Mesenchymal stem cell (in vitro differentiated cells and primary cell): ENCODE results near the gene STK33.

Experiments
- DNase-seq: peaks from one replicate; pipeline ENCODE4 v3.0.0-alpha.2; 2013
- H2AFZ ChIP-seq: one replicate; pipeline ENCODE4 v1.6.1; 2013; ENCODE audit warnings: low read depth, mild to moderate bottlenecking, control low read depth, inconsistent platforms, low read length, moderate library complexity
- H2AK5ac ChIP-seq: 2 replicates; pipeline ENCODE4 v1.6.1; 2013; ENCODE audit warnings: low read length, moderate library complexity, mild to moderate bottlenecking, inconsistent platforms; ENCODE audit not compliant: severe bottlenecking
- H2BK120ac ChIP-seq: one replicate; pipeline ENCODE4 v1.6.1; 2013; ENCODE audit warnings: low read depth, mild to moderate bottlenecking, inconsistent platforms, low read length, moderate library complexity
- H2BK12ac ChIP-seq, 2 experiments: one replicate each; pipeline ENCODE4 v1.6.1; 2013; ENCODE audit warnings: inconsistent platforms in 2 of 2, low read length in 2 of 2, mild to moderate bottlenecking in 2 of 2, moderate library complexity in 2 of 2, control low read depth in 1 of 2
- H2BK15ac ChIP-seq: one replicate; pipeline ENCODE4 v1.6.1; 2013; ENCODE audit warnings: mild to moderate bottlenecking, low read depth, inconsistent platforms; ENCODE audit not compliant: poor library complexity, severe bottlenecking
- H2BK5ac ChIP-seq: 2 replicates; pipeline ENCODE4 v1.6.1; 2013; ENCODE audit warnings: low read depth, mild to moderate bottlenecking, low read length, control low read depth, inconsistent platforms; ENCODE audit not compliant: poor library complexity, severe bottlenecking
- H3K14ac ChIP-seq, 2 experiments: one replicate each; pipeline ENCODE4 v1.6.1; 2013; ENCODE audit warnings: inconsistent platforms in 2 of 2, low read length in 2 of 2, control low read depth in 1 of 2, mild to moderate bottlenecking in 1 of 2, moderate library complexity in 1 of 2
- H3K18ac ChIP-seq, 2 experiments: one replicate each; pipeline ENCODE4 v1.6.1; 2013; ENCODE audit warnings: inconsistent platforms in 2 of 2, low read length in 2 of 2, control low read depth in 1 of 2, low read depth in 1 of 2, mild to moderate bottlenecking in 1 of 2
- H3K23ac ChIP-seq, 2 experiments: one replicate each; pipeline ENCODE4 v1.6.1; 2013; ENCODE audit warnings: inconsistent platforms in 2 of 2, low read length in 2 of 2, mild to moderate bottlenecking in 2 of 2, moderate library complexity in 2 of 2, control low read depth in 1 of 2
- H3K27ac ChIP-seq: 2 replicates; pipeline ENCODE4 v1.5.1; 2013; ENCODE audit warnings: mild to moderate bottlenecking, moderate library complexity, low read length, control low read depth, inconsistent platforms; ENCODE audit not compliant: poor library complexity, severe bottlenecking
- H3K27me3 ChIP-seq, 2 experiments: 2 replicates each; pipeline versions ENCODE4 v1.6.1 to v1.7.0; 2013; ENCODE audit warnings: low read length in 2 of 2, mild to moderate bottlenecking in 2 of 2, moderate library complexity in 2 of 2, control low read depth in 1 of 2, inconsistent platforms in 1 of 2; ENCODE audit not compliant: control insufficient read depth in 1 of 2, insufficient read depth in 1 of 2
- H3K36me3 ChIP-seq, 2 experiments: 2 replicates each; pipeline versions ENCODE4 v1.6.1 to v1.7.0; 2013; ENCODE audit warnings: low read length in 2 of 2, control low read depth in 1 of 2, inconsistent platforms in 1 of 2, low read depth in 1 of 2, mild to moderate bottlenecking in 1 of 2; ENCODE audit not compliant: insufficient read depth in 2 of 2, control insufficient read depth in 1 of 2
- H3K4ac ChIP-seq, 2 experiments: one replicate each; pipeline ENCODE4 v1.6.1; 2013; ENCODE audit warnings: inconsistent platforms in 2 of 2, low read length in 2 of 2, mild to moderate bottlenecking in 2 of 2, moderate library complexity in 2 of 2, control low read depth in 1 of 2, low read depth in 1 of 2
- H3K4me1 ChIP-seq: 2 replicates; pipeline ENCODE4 v1.6.1; 2013; ENCODE audit warnings: low read depth, low read length, control low read depth; ENCODE audit not compliant: control insufficient read depth, insufficient read depth
- H3K4me2 ChIP-seq: 2 replicates; pipeline ENCODE4 v1.6.1; 2013; ENCODE audit warnings: low read length, mild to moderate bottlenecking, inconsistent platforms; ENCODE audit not compliant: poor library complexity, severe bottlenecking
- H3K4me3 ChIP-seq, 2 experiments: 2 replicates each; pipeline versions ENCODE4 v1.5.1 to v1.7.0; 2013; ENCODE audit warnings: low read length in 2 of 2, mild to moderate bottlenecking in 2 of 2, control low read depth in 1 of 2, low read depth in 1 of 2; ENCODE audit not compliant: insufficient read depth in 1 of 2
- H3K79me1 ChIP-seq: replicated peaks from 2 replicates; pipeline ENCODE4 v1.6.1; 2013; ENCODE audit warnings: mild to moderate bottlenecking, control low read depth, low read length, inconsistent platforms; ENCODE audit not compliant: poor library complexity, severe bottlenecking
- H3K9ac ChIP-seq: 2 replicates; pipeline ENCODE4 v1.7.0; 2013; ENCODE audit warnings: mild to moderate bottlenecking, low read length, moderate library complexity
- H3K9me3 ChIP-seq: 2 replicates; pipeline ENCODE4 v1.7.0; 2013; ENCODE audit warnings: mild to moderate bottlenecking, low read length; ENCODE audit not compliant: control insufficient read depth
- H4K8ac ChIP-seq: one replicate; pipeline ENCODE4 v1.6.1; 2013; ENCODE audit warnings: inconsistent platforms, mild to moderate bottlenecking, low read length, moderate library complexity
- H4K91ac ChIP-seq: one replicate; pipeline ENCODE4 v1.6.1; 2013; ENCODE audit warnings: mild to moderate bottlenecking, low read length, inconsistent platforms
- WGBS: methylation state at CpG from one replicate; pipeline ENCODE4 v1.1.7; 2013; ENCODE audit warnings: mixed read lengths; 5-methylcytosine and 5-hydroxymethylcytosine counted together

Gene STK33

GRCh38 chr11:8531312-8531711, 62.7 kb downstream of the STK33 start:
- H3K4me1 ChIP-seq, result no peaks in the 10 kb centered on the region
- 39% methylated on average over 3 of the region's 4 CpGs for WGBS
- no peak overlapping the region for H3K4me3 ChIP-seq
- H3K9ac ChIP-seq, result no peak overlapping the region
- H3K14ac ChIP-seq, result no peak overlapping the region
- H3K36me3 ChIP-seq, result no peaks in the 10 kb centered on the region
- H3K9me3 ChIP-seq, result no peaks in the 10 kb centered on the region
- no peak overlapping the region for H4K8ac ChIP-seq
- no peak overlapping the region for H2BK12ac ChIP-seq
- no peak overlapping the region for H3K4me2 ChIP-seq
- H3K27ac ChIP-seq, result no peak overlapping the region
- no peak overlapping the region for H2BK5ac ChIP-seq
- H3K4ac ChIP-seq, result no peak overlapping the region
- peaks cover 1% of the 10 kb centered on the region for H3K79me1 ChIP-seq
- H2BK120ac ChIP-seq, result no peak overlapping the region
- H4K91ac ChIP-seq, result no peak overlapping the region
- H2AFZ ChIP-seq, result no peak overlapping the region
- no peak overlapping the region for H2BK15ac ChIP-seq
- H2AK5ac ChIP-seq, result no peak overlapping the region
- H3K18ac ChIP-seq, result no peak overlapping the region
- H3K23ac ChIP-seq, result no peak overlapping the region
- peaks cover 0 to 10% of the 10 kb centered on the region in 2 experiments for H3K27me3 ChIP-seq
- peak; percentile 2 for DNase-seq

DNA sequence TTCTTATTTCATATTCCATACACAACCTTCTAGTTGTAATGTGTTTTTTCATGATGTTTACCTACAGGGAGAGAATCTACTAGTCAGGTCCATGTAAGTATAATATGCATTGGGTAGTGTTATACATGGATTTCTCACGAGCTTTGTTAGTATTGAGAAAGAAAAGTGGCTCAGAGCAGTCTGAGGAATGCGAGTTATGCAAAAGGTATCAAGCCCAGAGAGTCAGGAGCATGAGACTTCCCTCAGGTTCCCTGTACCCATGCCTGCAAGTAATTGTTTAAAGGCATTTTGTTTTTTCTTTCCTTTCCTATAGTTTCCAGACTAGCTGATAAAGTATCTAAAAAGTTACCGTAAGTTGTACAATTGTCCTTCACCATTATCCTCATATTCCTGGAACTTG, 66.1 kb downstream of the STK33 start:
- H2BK12ac ChIP-seq, result no peak overlapping the region
- no peak overlapping the region for H2AFZ ChIP-seq
- peaks cover 0 to 6% of the 10 kb centered on the region in 2 experiments for H3K27me3 ChIP-seq
- DNase-seq, result no peak
- no peak overlapping the region for H2BK15ac ChIP-seq
- H4K8ac ChIP-seq, result no peak overlapping the region
- H3K18ac ChIP-seq, result no peak overlapping the region
- H2BK120ac ChIP-seq, result no peak overlapping the region
- H3K4ac ChIP-seq, result no peak overlapping the region
- H3K4me2 ChIP-seq, result no peak overlapping the region
- no peak overlapping the region for H2AK5ac ChIP-seq
- no peak overlapping the region for H3K27ac ChIP-seq
- H4K91ac ChIP-seq, result no peak overlapping the region
- no peaks in the 10 kb centered on the region for H3K9me3 ChIP-seq
- no peak overlapping the region for H2BK5ac ChIP-seq
- 64% methylated on average over 3 of the region's 3 CpGs for WGBS
- no peak overlapping the region for H3K9ac ChIP-seq
- no peak overlapping the region for H3K23ac ChIP-seq
- no peak overlapping the region for H3K14ac ChIP-seq
- H3K36me3 ChIP-seq, result no peaks in the 10 kb centered on the region
- no peaks in the 10 kb centered on the region for H3K4me1 ChIP-seq
- peaks cover 1% of the 10 kb centered on the region for H3K79me1 ChIP-seq
- no peak overlapping the region for H3K4me3 ChIP-seq

DNA sequence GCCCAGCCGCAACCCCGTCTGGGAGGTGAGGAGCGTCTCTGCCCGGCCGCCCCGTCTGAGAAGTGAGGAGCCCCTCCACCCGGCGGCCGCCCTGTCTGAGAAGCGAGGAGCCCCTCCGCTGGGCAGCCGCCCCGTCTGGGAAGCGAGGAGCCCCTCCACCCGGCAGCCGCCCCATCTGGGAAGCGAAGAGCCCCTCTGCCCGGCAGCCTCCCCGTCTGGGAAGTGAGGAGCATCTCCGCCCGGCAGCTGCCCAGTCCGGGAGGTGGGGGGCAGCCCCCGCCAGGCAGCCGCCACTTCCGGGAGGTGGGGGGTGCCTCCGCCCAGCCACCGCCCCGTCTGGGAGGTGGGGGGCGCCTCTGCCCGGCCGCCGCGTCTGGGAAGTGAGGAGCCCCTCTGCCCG, 70.6 kb downstream of the STK33 start:
- no peaks in the 10 kb centered on the region for H3K27me3 ChIP-seq
- H2BK5ac ChIP-seq, result no peak overlapping the region
- no peaks in the 10 kb centered on the region for H3K4me1 ChIP-seq
- no peak overlapping the region for H2BK15ac ChIP-seq
- DNase-seq, result no peak
- H3K18ac ChIP-seq, result no peak overlapping the region
- no peak overlapping the region for H2AFZ ChIP-seq
- no peak overlapping the region for H3K14ac ChIP-seq
- no peaks in the 10 kb centered on the region for H3K9me3 ChIP-seq
- no peak overlapping the region for H2AK5ac ChIP-seq
- 97% methylated on average over 34 of the region's 34 CpGs for WGBS
- H3K4ac ChIP-seq, result no peak overlapping the region
- no peak overlapping the region for H2BK12ac ChIP-seq
- no peak overlapping the region for H3K9ac ChIP-seq
- H3K23ac ChIP-seq, result no peak overlapping the region
- H2BK120ac ChIP-seq, result no peak overlapping the region
- no peak overlapping the region for H4K8ac ChIP-seq
- H3K4me2 ChIP-seq, result no peak overlapping the region
- H3K27ac ChIP-seq, result no peak overlapping the region
- no peak overlapping the region for H4K91ac ChIP-seq
- H3K79me1 ChIP-seq, result no peaks in the 10 kb centered on the region
- H3K4me3 ChIP-seq, result no peak overlapping the region
- no peaks in the 10 kb centered on the region for H3K36me3 ChIP-seq

GRCh38 chr11:8512547-8512946, 81.5 kb downstream of the STK33 start:
- Histone ChIP-seq H2AK5ac (no peak overlapping the region), H2AFZ (no peak overlapping the region), H3K14ac (no peak overlapping the region), H3K4me1 (no peaks in the 10 kb centered on the region), H4K91ac (no peak overlapping the region), H3K27ac (no peak overlapping the region), H3K4ac (no peak overlapping the region), H2BK12ac (no peak overlapping the region), H3K36me3 (no peaks in the 10 kb centered on the region), H3K18ac (no peak overlapping the region), H3K9ac (no peak overlapping the region), H2BK5ac (no peak overlapping the region), H3K23ac (no peak overlapping the region), H2BK120ac (no peak overlapping the region), H3K79me1 (no peaks in the 10 kb centered on the region), H3K4me3 (no peak overlapping the region), H3K4me2 (no peak overlapping the region), H3K9me3 (peaks cover 10% of the 10 kb centered on the region), H2BK15ac (no peak overlapping the region), H4K8ac (no peak overlapping the region), H3K27me3 (no peaks in the 10 kb centered on the region)
- 95% methylated on average over 1 of the region's 2 CpGs for WGBS
- no peak for DNase-seq
